ENCODE measurements around the gene POLR1F. TPM values are rescaled to one million over a fixed set of nuclear protein-coding genes. Genes with fewer than 3 reads are reported as not detected.

Gene POLR1F, protein sequence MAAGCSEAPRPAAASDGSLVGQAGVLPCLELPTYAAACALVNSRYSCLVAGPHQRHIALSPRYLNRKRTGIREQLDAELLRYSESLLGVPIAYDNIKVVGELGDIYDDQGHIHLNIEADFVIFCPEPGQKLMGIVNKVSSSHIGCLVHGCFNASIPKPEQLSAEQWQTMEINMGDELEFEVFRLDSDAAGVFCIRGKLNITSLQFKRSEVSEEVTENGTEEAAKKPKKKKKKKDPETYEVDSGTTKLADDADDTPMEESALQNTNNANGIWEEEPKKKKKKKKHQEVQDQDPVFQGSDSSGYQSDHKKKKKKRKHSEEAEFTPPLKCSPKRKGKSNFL
- polyA plus RNA-seq (2013, experiment 1 of 2), result 17.1 TPM
- 19.7 TPM for polyA plus RNA-seq (2013, experiment 2 of 2)

DNA sequence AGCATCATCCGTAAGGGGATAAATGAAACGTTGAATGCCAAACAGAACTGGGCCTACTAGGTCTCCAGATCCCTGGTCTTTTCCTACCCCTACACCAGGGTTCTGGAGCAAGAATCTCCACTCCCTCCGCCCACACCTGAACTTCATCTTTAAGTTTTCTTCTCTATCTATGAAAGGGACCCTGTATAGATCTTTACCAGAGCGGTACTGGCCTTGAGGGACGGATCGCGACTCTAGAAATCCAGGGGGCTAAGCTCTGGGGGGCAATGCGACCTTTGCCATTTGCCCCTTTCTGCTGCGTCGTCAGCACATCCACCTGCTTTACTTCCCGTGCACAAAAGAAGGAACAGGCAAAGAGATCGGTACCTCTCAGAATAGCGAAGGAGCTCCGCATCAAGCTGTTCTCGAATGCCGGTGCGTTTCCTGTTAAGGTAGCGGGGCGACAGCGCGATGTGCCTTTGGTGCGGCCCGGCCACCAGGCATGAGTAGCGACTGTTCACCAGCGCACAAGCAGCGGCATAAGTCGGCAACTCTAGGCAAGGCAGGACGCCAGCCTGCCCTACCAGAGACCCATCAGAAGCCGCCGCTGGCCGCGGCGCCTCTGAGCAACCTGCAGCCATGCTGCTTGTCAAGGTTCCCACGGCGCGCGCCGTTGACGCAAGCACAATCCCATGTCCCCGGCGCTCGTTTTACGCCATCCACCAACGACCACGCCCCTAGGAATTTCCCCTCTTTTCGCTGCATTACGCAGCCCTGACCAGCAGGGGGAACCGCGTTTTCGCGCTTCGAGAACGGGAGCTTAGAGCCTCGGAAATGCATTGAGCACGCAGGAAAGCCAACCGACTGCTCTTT is at the start of gene POLR1F:
POLR1F (minus strand) TSS at position 641 of the 852 bp plus-strand sequence; CDS start at position 620, 21 bp downstream.
- peak within 1 kb of the TSS; percentile 99 for H3K14ac ChIP-seq (ENCODE audit: low read length)
- H3K18ac ChIP-seq (ENCODE audit: low read length), result peak within 1 kb of the TSS; percentile 91
- H2BK15ac ChIP-seq (ENCODE audit: low read length), result no peak within 1 kb of the TSS
- DNase-seq (ENCODE audit: low spot score), result peak; percentile 96
- H3K4me2 ChIP-seq (ENCODE audit: insufficient read depth, low read length, poor library complexity, severe bottlenecking), result peak within 1 kb of the TSS; percentile 92
- H2BK12ac ChIP-seq (ENCODE audit: low read length), result no peak within 1 kb of the TSS
- H3K23ac ChIP-seq (ENCODE audit: low read depth, low read length, poor library complexity), result peak within 1 kb of the TSS; percentile 69
- no peak within 1 kb of the TSS for H3K27ac ChIP-seq (replicated peaks; ENCODE audit: low read length)
- no CpG with 5 or more reads among the region's 56 CpGs for WGBS, 2 donors (ENCODE audit: extremely low coverage in 2 of 2, insufficient read length in 2 of 2, insufficient replicate concordance in 1 of 2)
- H3K36me3 ChIP-seq (replicated peaks in 1 of 2; ENCODE audit: control insufficient read depth in 2 of 2, insufficient read depth in 2 of 2, low read length in 2 of 2), result peaks cover under 1 to 6% of the 10 kb centered on the region in 2 donors
- no peak within 1 kb of the TSS for H2AK5ac ChIP-seq (ENCODE audit: low read depth, low read length)
- no peak within 1 kb of the TSS for H2BK120ac ChIP-seq (ENCODE audit: low read depth, low read length)
- peak within 1 kb of the TSS; percentile 85 to 96 for H3K4me3 ChIP-seq (ENCODE audit: low read length in 2 of 2)
- H3K9ac ChIP-seq (ENCODE audit: low read depth, low read length, poor library complexity), result peak within 1 kb of the TSS; percentile 97
- peaks cover 3% of the 10 kb centered on the region for H3K79me1 ChIP-seq (ENCODE audit: low read depth, low read length)
- no peaks in the 10 kb centered on the region for H3K27me3 ChIP-seq (ENCODE audit: control insufficient read depth in 3 of 3, insufficient read depth in 3 of 3, low read depth in 1 of 3, low read length in 3 of 3)
- H2BK5ac ChIP-seq (ENCODE audit: low read length), result peak within 1 kb of the TSS; percentile 54
- H2AFZ ChIP-seq (ENCODE audit: low read length), result peak within 1 kb of the TSS; percentile 94
- peaks cover 0 to 2% of the 10 kb centered on the region in 2 donors for H3K9me3 ChIP-seq (replicated peaks in 1 of 2; ENCODE audit: control insufficient read depth in 2 of 2, insufficient read depth in 1 of 2, low read depth in 1 of 2, low read length in 2 of 2)
- H3K4ac ChIP-seq (ENCODE audit: low read length), result no peak within 1 kb of the TSS
- peak within 1 kb of the TSS; percentile 98 for H4K8ac ChIP-seq (ENCODE audit: low read depth, low read length)
- peaks cover 2 to 16% of the 10 kb centered on the region in 2 donors for H3K4me1 ChIP-seq (ENCODE audit: control insufficient read depth in 2 of 2, insufficient read depth in 1 of 2, low read depth in 1 of 2, low read length in 2 of 2)
- H4K91ac ChIP-seq (ENCODE audit: low read depth, low read length, poor library complexity), result no peak within 1 kb of the TSS

- H2AFZ ChIP-seq (ENCODE audit: low read length), result no peak overlapping the region
- no peak overlapping the region for H3K14ac ChIP-seq (ENCODE audit: low read length)
- no peak overlapping the region for H2BK15ac ChIP-seq (ENCODE audit: low read length)
- no peak overlapping the region for H3K4me2 ChIP-seq (ENCODE audit: insufficient read depth, low read length, poor library complexity, severe bottlenecking)
- H3K79me1 ChIP-seq (ENCODE audit: low read depth, low read length), result no peaks in the 10 kb centered on the region
- no peak overlapping the region for H2BK5ac ChIP-seq (ENCODE audit: low read length)
- H3K9ac ChIP-seq (ENCODE audit: low read depth, low read length, poor library complexity), result no peak overlapping the region
- H3K9me3 ChIP-seq (replicated peaks in 1 of 2; ENCODE audit: control insufficient read depth in 2 of 2, insufficient read depth in 1 of 2, low read depth in 1 of 2, low read length in 2 of 2), result no peaks in the 10 kb centered on the region
- H2AK5ac ChIP-seq (ENCODE audit: low read depth, low read length), result no peak overlapping the region
- H3K27me3 ChIP-seq (ENCODE audit: control insufficient read depth in 3 of 3, insufficient read depth in 3 of 3, low read depth in 1 of 3, low read length in 3 of 3), result no peaks in the 10 kb centered on the region
- H3K18ac ChIP-seq (ENCODE audit: low read length), result no peak overlapping the region
- no peak overlapping the region for H4K91ac ChIP-seq (ENCODE audit: low read depth, low read length, poor library complexity)
- no CpG with 5 or more reads among the region's 6 CpGs for WGBS, 2 donors (ENCODE audit: extremely low coverage in 2 of 2, insufficient read length in 2 of 2, insufficient replicate concordance in 1 of 2)
- no peak overlapping the region for H3K27ac ChIP-seq (replicated peaks; ENCODE audit: low read length)
- H2BK12ac ChIP-seq (ENCODE audit: low read length), result no peak overlapping the region
- H3K4ac ChIP-seq (ENCODE audit: low read length), result no peak overlapping the region
- H2BK120ac ChIP-seq (ENCODE audit: low read depth, low read length), result no peak overlapping the region
- H3K23ac ChIP-seq (ENCODE audit: low read depth, low read length, poor library complexity), result no peak overlapping the region
- no peak overlapping the region for H4K8ac ChIP-seq (ENCODE audit: low read depth, low read length)
- DNase-seq (ENCODE audit: low spot score), result peak; percentile 46
- H3K4me3 ChIP-seq (ENCODE audit: low read length in 2 of 2), result no peak overlapping the region
- H3K4me1 ChIP-seq (ENCODE audit: control insufficient read depth in 2 of 2, insufficient read depth in 1 of 2, low read depth in 1 of 2, low read length in 2 of 2), result no peaks in the 10 kb centered on the region
- H3K36me3 ChIP-seq (replicated peaks in 1 of 2; ENCODE audit: control insufficient read depth in 2 of 2, insufficient read depth in 2 of 2, low read length in 2 of 2), result no peaks in the 10 kb centered on the region
Observed at GRCh38 chr7:19754521-19755116, 45.8 kb upstream of the POLR1F start.

DNA sequence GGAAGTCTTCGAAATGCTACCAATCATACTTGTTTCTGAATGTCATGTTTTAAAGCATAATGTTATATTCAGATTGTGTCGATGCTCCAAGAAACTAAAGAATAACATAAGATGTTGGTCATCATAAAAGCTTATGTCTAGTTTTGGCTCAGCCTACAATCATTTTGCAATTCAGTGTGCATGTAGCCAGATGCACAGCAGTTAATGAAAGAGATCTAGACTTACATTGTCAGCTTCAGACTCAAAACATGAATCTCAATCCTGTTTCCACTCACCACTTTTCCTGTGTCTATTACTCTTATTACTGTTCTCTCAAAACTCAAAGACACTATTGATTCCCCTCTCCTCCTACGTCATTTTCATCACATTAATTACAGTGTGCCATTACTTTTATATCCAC is 43.2 kb upstream of the POLR1F start:
- Histone ChIP-seq H3K4me1 (ENCODE audit: control insufficient read depth in 2 of 2, insufficient read depth in 1 of 2, low read depth in 1 of 2, low read length in 2 of 2) (no peaks in the 10 kb centered on the region), H3K4me2 (ENCODE audit: insufficient read depth, low read length, poor library complexity, severe bottlenecking) (no peak overlapping the region), H3K9me3 (replicated peaks in 1 of 2; ENCODE audit: control insufficient read depth in 2 of 2, insufficient read depth in 1 of 2, low read depth in 1 of 2, low read length in 2 of 2) (no peaks in the 10 kb centered on the region), H3K36me3 (replicated peaks in 1 of 2; ENCODE audit: control insufficient read depth in 2 of 2, insufficient read depth in 2 of 2, low read length in 2 of 2) (no peaks in the 10 kb centered on the region), H3K18ac (ENCODE audit: low read length) (no peak overlapping the region), H2BK12ac (ENCODE audit: low read length) (no peak overlapping the region), H4K8ac (ENCODE audit: low read depth, low read length) (no peak overlapping the region), H3K4ac (ENCODE audit: low read length) (no peak overlapping the region), H3K27me3 (ENCODE audit: control insufficient read depth in 3 of 3, insufficient read depth in 3 of 3, low read depth in 1 of 3, low read length in 3 of 3) (no peaks in the 10 kb centered on the region), H3K23ac (ENCODE audit: low read depth, low read length, poor library complexity) (no peak overlapping the region), H3K9ac (ENCODE audit: low read depth, low read length, poor library complexity) (no peak overlapping the region), H3K4me3 (ENCODE audit: low read length in 2 of 2) (no peak overlapping the region), H3K27ac (replicated peaks; ENCODE audit: low read length) (no peak overlapping the region), H2AFZ (ENCODE audit: low read length) (no peak overlapping the region), H2BK5ac (ENCODE audit: low read length) (no peak overlapping the region), H2BK15ac (ENCODE audit: low read length) (no peak overlapping the region), H2BK120ac (ENCODE audit: low read depth, low read length) (no peak overlapping the region), H4K91ac (ENCODE audit: low read depth, low read length, poor library complexity) (no peak overlapping the region), H2AK5ac (ENCODE audit: low read depth, low read length) (no peak overlapping the region), H3K14ac (ENCODE audit: low read length) (no peak overlapping the region), H3K79me1 (ENCODE audit: low read depth, low read length) (no peaks in the 10 kb centered on the region)
- 100% methylated on average over 1 of the region's 3 CpGs for WGBS, 2 donors (ENCODE audit: extremely low coverage in 2 of 2, insufficient read length in 2 of 2, insufficient replicate concordance in 1 of 2)
- DNase-seq (ENCODE audit: low spot score), result no peak
